A549 (cell line): ENCODE data around the gene ZNF23. TPM values are rescaled to one million over a fixed set of nuclear protein-coding genes. Genes with fewer than 3 reads are reported as not detected.

Experiments used
- ATAC-seq, 2 experiments: fragments of 200-7000 bp in 1 of 2; fragments of >200 bp in 1 of 2; cut with Nextera tagmentation in 1 of 2; cut with Tn5 transposase in 1 of 2; 3 replicates each; pipeline versions ENCODE4 v1.8.0 to v1.9.1; 2018 to 2020; ENCODE audit warnings: mild to moderate bottlenecking in 1 of 2, moderate library complexity in 1 of 2
- CTCF ChIA-PET: fragments of 300-600 bp; sonication (Branson Sonifier 250); formaldehyde crosslinking; extraction: SDS; loops from one replicate; lab custom pipeline; 2021; ENCODE audit warnings: antibody characterized with exemption, inconsistent platforms; lab: Yijun Ruan, JAX
- POLR2A ChIA-PET: fragments of 350-600 bp; formaldehyde crosslinking; extraction: SDS; loops from one replicate; lab custom pipeline; 2021; ENCODE audit warnings: antibody characterized with exemption, inconsistent platforms; lab: Yijun Ruan, JAX
- DNase-seq, 2 experiments: peaks; one replicate each; pipeline versions ENCODE4 v3.0.0 to v3.0.0-alpha.2; 2011 to 2016; ENCODE audit warnings: low read depth in 1 of 2, low spot score in 1 of 2
- FAIRE-seq: peaks from 2 replicates; lab custom pipeline; 2011; peaks lifted over from hg19 to GRCh38; lab: Jason Lieb, UNC
- H3K27ac ChIP-seq, 2 experiments: fragments of >200 bp; sonication (Bioruptor Twin); formaldehyde crosslinking; 3 replicates each; pipeline ENCODE4 v1.5.1; 2016 to 2017
- H3K4me1 ChIP-seq: fragments of >200 bp; sonication (Bioruptor Twin); formaldehyde crosslinking; 3 replicates; pipeline ENCODE4 v1.6.1; 2016
- H3K4me2 ChIP-seq: fragments of >200 bp; sonication (Bioruptor Twin); formaldehyde crosslinking; 3 replicates; pipeline ENCODE4 v1.6.1; 2016
- H3K4me3 ChIP-seq: fragments of >200 bp; sonication (Bioruptor Twin); formaldehyde crosslinking; 3 replicates; pipeline ENCODE4 v1.5.1; 2016
- H3K9me3 ChIP-seq: fragments of >200 bp; sonication (Bioruptor Twin); formaldehyde crosslinking; 3 replicates; pipeline ENCODE4 v1.6.1; 2016
- BHLHE40 ChIP-seq: IDR thresholded peaks from 2 replicates; pipeline ENCODE4 v1.6.1; 2012; ENCODE audit warnings: low read depth, low read length, inconsistent platforms
- EHMT2 ChIP-seq: fragments of 200-600 bp; sonication (generic); IDR thresholded peaks from 2 replicates; pipeline ENCODE4 v1.6.1; 2016; ENCODE audit warnings: antibody characterized with exemption, low read depth, mild to moderate bottlenecking, moderate library complexity
- ESRRA ChIP-seq: fragments of 150-350 bp; IDR thresholded peaks from 2 replicates; pipeline ENCODE4 v1.6.1; 2014; ENCODE audit warnings: mild to moderate bottlenecking, low read length, borderline replicate concordance
- FOSL2 ChIP-seq, 2 experiments: fragments of 450-650 bp in 1 of 2; fragments of >200 bp in 1 of 2; sonication (Bioruptor Twin) in 1 of 2; formaldehyde crosslinking; IDR thresholded peaks; 2 replicates each; pipeline versions ENCODE4 v1.5.0 to v1.6.1; 2016 to 2020; ENCODE audit warnings: mild to moderate bottlenecking in 1 of 2, moderate library complexity in 1 of 2
- FOXS1 ChIP-seq: fragments of 250-450 bp; sonication (Bioruptor Pico); IDR thresholded peaks from 2 replicates; pipeline ENCODE4 v1.5.0; 2020; ENCODE audit warnings: mild to moderate bottlenecking, moderate library complexity
- HDAC2 ChIP-seq: fragments of 200-600 bp; sonication (generic); IDR thresholded peaks from 2 replicates; pipeline ENCODE4 v1.6.1; 2016
- HEYL ChIP-seq: fragments of 250-450 bp; sonication (Bioruptor Pico); IDR thresholded peaks from 2 replicates; pipeline ENCODE4 v1.8.0; 2021; ENCODE audit warnings: mild to moderate bottlenecking, moderate library complexity
- HOXB13 ChIP-seq: fragments of 250-450 bp; sonication (Bioruptor Pico); IDR thresholded peaks from 2 replicates; pipeline ENCODE4 v1.5.0; 2020; ENCODE audit warnings: low read depth, mild to moderate bottlenecking, moderate library complexity
- HOXB5 ChIP-seq: fragments of 250-450 bp; sonication (Bioruptor Pico); IDR thresholded peaks from 2 replicates; pipeline ENCODE4 v1.5.0; 2020; ENCODE audit warnings: mild to moderate bottlenecking, moderate library complexity
- NR3C1 ChIP-seq: fragments of >200 bp; sonication (Bioruptor Twin); formaldehyde crosslinking; IDR thresholded peaks from 3 replicates; pipeline ENCODE4 v1.6.1; 2017
- POLR2A ChIP-seq: IDR thresholded peaks from 2 replicates; pipeline ENCODE4 v1.6.1; 2012; ENCODE audit warnings: mild to moderate bottlenecking, low read length
- POLR2AphosphoS2 ChIP-seq: conservative IDR thresholded peaks from 2 replicates; pipeline ENCODE4 v1.6.1; 2012; ENCODE audit warnings: low read length, improper control_type of control experiment, inconsistent platforms
- RARB ChIP-seq: fragments of 250-450 bp; sonication (Bioruptor Pico); IDR thresholded peaks from 2 replicates; pipeline ENCODE4 v1.8.0; 2021; ENCODE audit warnings: mild to moderate bottlenecking, moderate library complexity
- SMC3 ChIP-seq: fragments of >200 bp; sonication (Bioruptor Twin); formaldehyde crosslinking; IDR thresholded peaks from 3 replicates; pipeline ENCODE4 v1.6.1; 2018; ENCODE audit warnings: inconsistent platforms
- TFCP2L1 ChIP-seq: fragments of 250-450 bp; sonication (Bioruptor Pico); IDR thresholded peaks from 2 replicates; pipeline ENCODE4 v1.5.0; 2021; ENCODE audit warnings: mild to moderate bottlenecking
- ZFP36 ChIP-seq: fragments of 450-650 bp; IDR thresholded peaks from 2 replicates; pipeline ENCODE4 v1.6.1; 2014; ENCODE audit warnings: borderline replicate concordance; ENCODE audit not compliant: partially characterized antibody
- ZNF302 ChIP-seq: fragments of 250-450 bp; sonication (Bioruptor Pico); IDR thresholded peaks from 2 replicates; pipeline ENCODE4 v1.9.0; 2021; ENCODE audit warnings: inconsistent platforms, mild to moderate bottlenecking, moderate library complexity
- ZSCAN20 ChIP-seq: fragments of 250-450 bp; sonication (Bioruptor Pico); IDR thresholded peaks from 2 replicates; pipeline ENCODE4 v1.8.0; 2022; ENCODE audit warnings: mild to moderate bottlenecking, moderate library complexity
- WGBS: methylation state at CpG from one replicate; pipeline ENCODE4 v1.1.6; 2017; ENCODE audit errors: missing lambda C conversion rate; 5-methylcytosine and 5-hydroxymethylcytosine counted together
- polyA plus RNA-seq, 4 experiments: library from polyadenylated mRNA; depleted of rRNA in 3 of 4; stranded (reverse); fragments of >200 nt; fragmentation: RNase III in 1 of 4; extraction: RNeasy Plus Mini Kit Qiagen cat#74134 plus additional on column Dnase treatment in 1 of 4; gene quantifications; 2 replicates in 3 of 4; 3 replicates in 1 of 4; pipeline ENCODE4 v1.2.3, GENCODE V29; 2011 to 2017
- TF ChIP-seq, protein P1 (sequence below): fragments of 200-600 bp; sonication (generic); IDR thresholded peaks from 2 replicates; pipeline ENCODE4 v1.6.1; 2016; ENCODE audit warnings: antibody characterized with exemption, mild to moderate bottlenecking, moderate library complexity
- TF ChIP-seq, protein P2 (sequence below): IDR thresholded peaks from 2 replicates; pipeline ENCODE4 v1.6.1; 2012; ENCODE audit warnings: low read depth, borderline replicate concordance
- TF ChIP-seq, protein P3 (sequence below): fragments of >200 bp; sonication (Bioruptor Twin); formaldehyde crosslinking; IDR thresholded peaks from 3 replicates; pipeline ENCODE4 v1.6.1; 2016
- TF ChIP-seq, protein P4 (sequence below): fragments of >200 bp; sonication (Bioruptor Twin); formaldehyde crosslinking; IDR thresholded peaks from 2 replicates; pipeline ENCODE4 v1.6.1; 2016
- TF ChIP-seq, protein P5 (sequence below): fragments of 450-650 bp; IDR thresholded peaks from 2 replicates; pipeline ENCODE4 v1.6.1; 2014; ENCODE audit warnings: antibody characterized with exemption

ZNF23 gene
- polyA plus RNA-seq, 2 of the 4 experiments (the other 2 are of a cell fraction) = 7.1 to 8.7 TPM

DNA sequence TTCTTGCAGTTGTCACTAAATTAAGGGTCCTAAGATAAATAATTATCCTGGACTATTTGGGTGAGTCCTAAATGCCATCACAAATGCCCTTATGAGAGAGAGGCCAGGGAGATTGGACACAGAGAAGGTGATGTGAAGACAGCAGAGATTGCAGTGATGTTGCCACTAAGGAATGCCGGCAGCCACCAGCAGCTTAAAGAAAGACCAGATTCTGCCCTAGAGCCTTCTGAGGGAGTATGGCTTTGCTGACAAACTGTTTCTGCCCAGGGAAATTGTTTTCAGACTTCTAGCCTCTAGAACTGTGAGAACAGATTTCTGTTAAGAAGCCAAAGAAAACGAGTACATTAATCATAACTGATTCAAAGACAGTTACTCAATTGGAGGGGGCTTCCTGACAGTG lies 10.0 kb upstream of the ZNF23 start:
- FAIRE-seq (no peak), DNase-seq (no peak)
- CTCF ChIA-PET = interaction anchor here (0.9 to 1.5 kb wide), 3 partner anchors 7 to 59 kb away, joined by 3 to 5 read pairs (median 4); no protein-coding TSS in a partner anchor
- Histone ChIP-seq H3K4me1 (no peaks in the 10 kb centered on the region), H3K4me3 (no peak overlapping the region), H3K9me3 (peaks cover 18% of the 10 kb centered on the region; the same call in 1 of the 3 replicates), H3K4me2 (no peak overlapping the region)
- WGBS = 39% methylated on average over 2 of the region's 2 CpGs
- POLR2A ChIA-PET = no interaction called here
- no peak for TF ChIP-seq TFCP2L1 (CRISPR knock-in tag)
- no peak for TF ChIP-seq ZSCAN20
- TF ChIP-seq POLR2AphosphoS2 = no peak
- TF ChIP-seq SMC3 = no peak
- no peak for TF ChIP-seq NR3C1
- no peak for TF ChIP-seq HDAC2
- no peak for TF ChIP-seq ZFP36
- no peak for TF ChIP-seq EHMT2
- TF ChIP-seq HOXB5 (CRISPR knock-in tag) = no peak
- no peak for TF ChIP-seq ZNF302 (CRISPR knock-in tag)
- TF ChIP-seq, all 56 proteins: peak for 0
- no peak overlapping the region for H3K27ac ChIP-seq
- no peak for ATAC-seq

DNA sequence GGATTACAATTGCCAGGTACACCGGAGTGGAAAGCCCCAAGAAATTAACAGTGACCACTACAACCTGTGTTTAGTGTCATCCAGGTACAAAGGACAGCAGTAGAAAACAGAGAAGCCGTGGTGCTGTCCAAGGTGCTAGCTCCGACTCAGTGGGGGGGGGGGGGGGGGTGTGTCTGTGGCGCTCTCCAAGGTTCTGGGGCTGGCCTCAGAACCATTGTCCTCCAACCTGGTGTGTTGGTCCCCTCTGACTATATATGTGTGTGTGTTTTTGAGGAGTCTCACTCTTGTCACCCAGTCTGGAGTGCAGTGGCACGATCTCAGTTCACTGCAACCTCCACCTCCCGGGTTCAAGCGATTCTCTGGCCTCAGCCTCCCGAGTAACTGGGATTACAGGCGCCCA lies 5.8 kb upstream of the ZNF23 start:
- no peak overlapping the region for H3K4me3 ChIP-seq
- no peak overlapping the region for H3K4me2 ChIP-seq
- no peak for FAIRE-seq
- H3K4me1 ChIP-seq = no peaks in the 10 kb centered on the region
- CTCF ChIA-PET = no interaction called here
- TF ChIP-seq FOSL2 (IDR thresholded peaks at IDR 0.05) = no peak
- TF ChIP-seq FOSL2 (CRISPR knock-in tag; IDR thresholded peaks at IDR 0.05) = no peak
- 0 out of 2 replicates have a peak, but pooled peaks have one; percentile 24 for TF ChIP-seq HOXB13 (CRISPR knock-in tag)
- TF ChIP-seq, protein P1, sequence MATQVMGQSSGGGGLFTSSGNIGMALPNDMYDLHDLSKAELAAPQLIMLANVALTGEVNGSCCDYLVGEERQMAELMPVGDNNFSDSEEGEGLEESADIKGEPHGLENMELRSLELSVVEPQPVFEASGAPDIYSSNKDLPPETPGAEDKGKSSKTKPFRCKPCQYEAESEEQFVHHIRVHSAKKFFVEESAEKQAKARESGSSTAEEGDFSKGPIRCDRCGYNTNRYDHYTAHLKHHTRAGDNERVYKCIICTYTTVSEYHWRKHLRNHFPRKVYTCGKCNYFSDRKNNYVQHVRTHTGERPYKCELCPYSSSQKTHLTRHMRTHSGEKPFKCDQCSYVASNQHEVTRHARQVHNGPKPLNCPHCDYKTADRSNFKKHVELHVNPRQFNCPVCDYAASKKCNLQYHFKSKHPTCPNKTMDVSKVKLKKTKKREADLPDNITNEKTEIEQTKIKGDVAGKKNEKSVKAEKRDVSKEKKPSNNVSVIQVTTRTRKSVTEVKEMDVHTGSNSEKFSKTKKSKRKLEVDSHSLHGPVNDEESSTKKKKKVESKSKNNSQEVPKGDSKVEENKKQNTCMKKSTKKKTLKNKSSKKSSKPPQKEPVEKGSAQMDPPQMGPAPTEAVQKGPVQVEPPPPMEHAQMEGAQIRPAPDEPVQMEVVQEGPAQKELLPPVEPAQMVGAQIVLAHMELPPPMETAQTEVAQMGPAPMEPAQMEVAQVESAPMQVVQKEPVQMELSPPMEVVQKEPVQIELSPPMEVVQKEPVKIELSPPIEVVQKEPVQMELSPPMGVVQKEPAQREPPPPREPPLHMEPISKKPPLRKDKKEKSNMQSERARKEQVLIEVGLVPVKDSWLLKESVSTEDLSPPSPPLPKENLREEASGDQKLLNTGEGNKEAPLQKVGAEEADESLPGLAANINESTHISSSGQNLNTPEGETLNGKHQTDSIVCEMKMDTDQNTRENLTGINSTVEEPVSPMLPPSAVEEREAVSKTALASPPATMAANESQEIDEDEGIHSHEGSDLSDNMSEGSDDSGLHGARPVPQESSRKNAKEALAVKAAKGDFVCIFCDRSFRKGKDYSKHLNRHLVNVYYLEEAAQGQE = peak; percentile 92
- no peak for TF ChIP-seq POLR2A
- 0 out of 2 replicates have a peak, but pooled peaks have one; percentile 23 for TF ChIP-seq FOXS1 (CRISPR knock-in tag)
- TF ChIP-seq, protein P2, sequence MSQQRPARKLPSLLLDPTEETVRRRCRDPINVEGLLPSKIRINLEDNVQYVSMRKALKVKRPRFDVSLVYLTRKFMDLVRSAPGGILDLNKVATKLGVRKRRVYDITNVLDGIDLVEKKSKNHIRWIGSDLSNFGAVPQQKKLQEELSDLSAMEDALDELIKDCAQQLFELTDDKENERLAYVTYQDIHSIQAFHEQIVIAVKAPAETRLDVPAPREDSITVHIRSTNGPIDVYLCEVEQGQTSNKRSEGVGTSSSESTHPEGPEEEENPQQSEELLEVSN = no peak
- TF ChIP-seq EHMT2 = peak; percentile 52; the same call in 1 of the 2 replicates
- ATAC-seq = 0 out of 6 replicates have a peak, but pooled peaks of 1 of the 2 experiments have one; percentile 43
- 48% methylated on average over 8 of the region's 9 CpGs for WGBS
- no peak overlapping the region for H3K27ac ChIP-seq
- H3K9me3 ChIP-seq = no peaks in the 10 kb centered on the region
- DNase-seq = no peak
- POLR2A ChIA-PET = interaction anchor here (0.6 to 1.4 kb wide), 2 partner anchors 14 to 16 kb away, joined by 3 to 7 read pairs; no protein-coding TSS in a partner anchor

DNA sequence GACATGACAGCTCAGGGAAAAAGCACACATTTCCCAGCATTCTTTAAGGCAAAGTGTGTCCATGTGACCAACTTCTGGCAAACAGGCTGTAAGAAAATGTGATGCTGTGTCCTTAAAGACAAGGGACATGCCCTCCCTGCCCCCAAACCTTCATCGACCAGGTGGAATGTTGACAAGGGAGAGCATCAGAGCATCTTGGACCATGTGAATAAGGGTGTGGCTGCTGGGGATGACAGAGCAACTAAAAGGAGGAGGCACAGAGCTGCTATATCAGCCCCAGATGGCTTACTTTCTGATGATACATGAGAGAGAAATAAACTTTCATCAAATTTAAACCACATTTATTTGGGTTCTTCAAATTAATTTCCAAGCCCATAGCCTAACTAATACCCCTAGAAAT lies 2.2 kb upstream of the ZNF23 start:
- CTCF ChIA-PET = interaction anchor here (0.7 to 1.6 kb wide), 4 partner anchors 8 to 146 kb away, joined by 3 to 8 read pairs (median 4); no protein-coding TSS in a partner anchor
- 6% methylated on average over 1 of the region's 1 CpG for WGBS
- TF ChIP-seq RARB (CRISPR knock-in tag) = no peak
- TF ChIP-seq, protein P3, sequence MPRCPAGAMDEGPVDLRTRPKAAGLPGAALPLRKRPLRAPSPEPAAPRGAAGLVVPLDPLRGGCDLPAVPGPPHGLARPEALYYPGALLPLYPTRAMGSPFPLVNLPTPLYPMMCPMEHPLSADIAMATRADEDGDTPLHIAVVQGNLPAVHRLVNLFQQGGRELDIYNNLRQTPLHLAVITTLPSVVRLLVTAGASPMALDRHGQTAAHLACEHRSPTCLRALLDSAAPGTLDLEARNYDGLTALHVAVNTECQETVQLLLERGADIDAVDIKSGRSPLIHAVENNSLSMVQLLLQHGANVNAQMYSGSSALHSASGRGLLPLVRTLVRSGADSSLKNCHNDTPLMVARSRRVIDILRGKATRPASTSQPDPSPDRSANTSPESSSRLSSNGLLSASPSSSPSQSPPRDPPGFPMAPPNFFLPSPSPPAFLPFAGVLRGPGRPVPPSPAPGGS = no peak
- TF ChIP-seq, protein P4, sequence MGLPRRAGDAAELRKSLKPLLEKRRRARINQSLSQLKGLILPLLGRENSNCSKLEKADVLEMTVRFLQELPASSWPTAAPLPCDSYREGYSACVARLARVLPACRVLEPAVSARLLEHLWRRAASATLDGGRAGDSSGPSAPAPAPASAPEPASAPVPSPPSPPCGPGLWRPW = no peak
- TF ChIP-seq FOSL2 (IDR thresholded peaks at IDR 0.05) = no peak
- no peak for TF ChIP-seq FOSL2 (CRISPR knock-in tag; IDR thresholded peaks at IDR 0.05)
- no peak for TF ChIP-seq HEYL (CRISPR knock-in tag)
- TF ChIP-seq HOXB5 (CRISPR knock-in tag) = no peak
- TF ChIP-seq ESRRA = no peak
- TF ChIP-seq, protein P1 = no peak
- TF ChIP-seq, protein P5, sequence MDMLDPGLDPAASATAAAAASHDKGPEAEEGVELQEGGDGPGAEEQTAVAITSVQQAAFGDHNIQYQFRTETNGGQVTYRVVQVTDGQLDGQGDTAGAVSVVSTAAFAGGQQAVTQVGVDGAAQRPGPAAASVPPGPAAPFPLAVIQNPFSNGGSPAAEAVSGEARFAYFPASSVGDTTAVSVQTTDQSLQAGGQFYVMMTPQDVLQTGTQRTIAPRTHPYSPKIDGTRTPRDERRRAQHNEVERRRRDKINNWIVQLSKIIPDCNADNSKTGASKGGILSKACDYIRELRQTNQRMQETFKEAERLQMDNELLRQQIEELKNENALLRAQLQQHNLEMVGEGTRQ = no peak
- TF ChIP-seq BHLHE40 = no peak

More for the DNA sequence above, 2.2 kb upstream of the ZNF23 start:
- POLR2A ChIA-PET = no interaction called here
- Histone ChIP-seq H3K4me3 (no peak overlapping the region), H3K4me1 (0 out of 3 replicates have a peak, but pooled peaks cover 7% of the 10 kb centered on the region), H3K27ac (no peak overlapping the region), H3K9me3 (peaks cover 6% of the 10 kb centered on the region; the same call in 1 of the 3 replicates), H3K4me2 (no peak overlapping the region)
- no peak for FAIRE-seq
- no peak for ATAC-seq
- DNase-seq = no peak
